ENCODE results near the gene PDZD4. TPM values are rescaled to one million over a fixed set of nuclear protein-coding genes. Genes with fewer than 3 reads are reported as not detected.

The PDZD4 gene
- total and polyA plus RNA-seq, 2 of the 4 experiments (the other 2 are of a cell fraction), result under 0.01 to 0.38 TPM

DNA sequence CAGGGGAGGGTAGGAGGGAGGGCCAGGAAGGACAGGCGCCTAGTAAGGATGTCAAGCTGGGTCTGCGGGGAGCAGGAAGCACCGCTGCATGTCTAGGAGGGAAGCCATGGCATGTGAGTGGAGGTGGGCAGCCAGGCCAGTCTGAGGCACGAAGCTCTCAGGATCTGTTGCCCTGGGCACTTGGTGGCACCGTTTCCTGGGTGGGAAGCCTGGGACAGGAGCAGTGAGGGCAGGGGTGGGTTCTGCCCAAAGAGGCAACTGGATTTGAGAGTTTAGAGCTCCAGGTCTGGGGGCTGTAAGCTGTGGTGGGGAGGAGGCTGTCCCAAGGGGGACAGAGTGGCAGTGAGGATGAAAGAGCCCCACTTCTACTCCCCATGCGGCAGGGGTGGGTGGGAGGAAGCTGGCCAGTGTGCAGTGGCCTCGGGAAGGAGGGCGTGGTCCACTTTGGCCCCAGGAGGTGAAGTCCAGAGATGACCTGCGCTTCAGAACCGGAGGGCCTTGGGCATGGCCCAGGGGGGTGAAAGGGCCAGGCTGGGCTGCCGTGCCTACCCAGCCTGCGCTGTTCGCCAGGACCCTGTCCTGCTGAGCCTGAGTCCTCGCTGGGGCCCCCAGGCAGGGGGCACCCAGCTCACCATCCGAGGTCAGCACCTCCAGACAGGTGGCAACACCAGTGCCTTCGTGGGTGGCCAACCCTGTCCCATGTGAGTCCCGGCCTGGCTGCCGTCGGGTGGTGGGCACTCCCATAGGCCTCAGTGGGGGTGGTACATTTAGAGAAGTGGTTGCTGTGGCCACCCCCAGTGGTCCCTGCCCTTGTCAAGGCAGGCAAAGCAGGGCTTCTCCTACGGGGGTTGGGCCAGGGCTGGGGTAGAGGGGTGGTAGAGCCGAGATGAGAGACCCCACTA is 57.8 kb downstream of the PDZD4 start (continued):
- TF ChIP-seq, protein P1, sequence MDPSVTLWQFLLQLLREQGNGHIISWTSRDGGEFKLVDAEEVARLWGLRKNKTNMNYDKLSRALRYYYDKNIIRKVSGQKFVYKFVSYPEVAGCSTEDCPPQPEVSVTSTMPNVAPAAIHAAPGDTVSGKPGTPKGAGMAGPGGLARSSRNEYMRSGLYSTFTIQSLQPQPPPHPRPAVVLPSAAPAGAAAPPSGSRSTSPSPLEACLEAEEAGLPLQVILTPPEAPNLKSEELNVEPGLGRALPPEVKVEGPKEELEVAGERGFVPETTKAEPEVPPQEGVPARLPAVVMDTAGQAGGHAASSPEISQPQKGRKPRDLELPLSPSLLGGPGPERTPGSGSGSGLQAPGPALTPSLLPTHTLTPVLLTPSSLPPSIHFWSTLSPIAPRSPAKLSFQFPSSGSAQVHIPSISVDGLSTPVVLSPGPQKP (IDR thresholded peaks at IDR 0.05; ENCODE audit: borderline replicate concordance, low read depth, low read length), result no peak

Data from IMR-90 (cell line).